HG03460 (cell line): Measurements from ENCODE around the gene GRIA3.
"Not testable (repeated sequence)": the region's sequence is repeated elsewhere in the genome, so short reads cannot be mapped to it uniquely, and the experiment has no call there.

Experiments
- ATAC-seq: cut with Tn5 transposase; IDR thresholded peaks from one replicate; pipeline ENCODE4 v1.9.1; 2021; ENCODE audit not compliant: unreplicated experiment

GRIA3 gene

DNA sequence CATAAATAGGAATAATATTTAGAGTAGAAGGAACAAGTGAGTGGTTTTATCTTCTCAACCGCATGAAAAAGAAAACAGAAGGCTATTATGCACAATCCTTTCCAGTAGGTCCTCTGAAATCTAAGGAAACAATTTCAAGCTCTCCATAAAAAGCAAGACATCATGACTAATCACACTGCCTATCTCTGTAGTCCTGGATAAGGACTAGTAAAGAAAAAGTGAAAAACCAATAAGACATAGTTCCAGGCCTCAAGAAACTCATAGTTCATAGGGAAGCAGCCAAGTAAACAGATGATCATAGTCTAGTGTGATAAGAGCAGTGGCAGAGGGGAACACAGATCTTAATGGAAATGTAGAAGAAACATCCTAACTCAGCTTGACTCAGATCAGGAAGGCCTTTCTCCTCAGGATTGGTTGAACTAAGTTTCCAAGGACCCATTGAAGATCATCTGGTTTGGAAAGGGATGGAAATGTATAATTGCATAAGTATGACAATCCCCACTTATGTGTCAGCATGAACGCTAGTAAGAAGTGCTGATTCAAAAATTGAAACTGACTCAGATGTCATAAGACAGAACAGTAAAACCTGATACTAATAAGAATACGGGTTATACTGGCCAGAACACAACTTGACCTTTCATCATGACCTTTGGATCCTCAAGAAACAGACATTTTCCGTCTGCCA is 155.3 kb downstream of the GRIA3 start:
- no peak for ATAC-seq

DNA sequence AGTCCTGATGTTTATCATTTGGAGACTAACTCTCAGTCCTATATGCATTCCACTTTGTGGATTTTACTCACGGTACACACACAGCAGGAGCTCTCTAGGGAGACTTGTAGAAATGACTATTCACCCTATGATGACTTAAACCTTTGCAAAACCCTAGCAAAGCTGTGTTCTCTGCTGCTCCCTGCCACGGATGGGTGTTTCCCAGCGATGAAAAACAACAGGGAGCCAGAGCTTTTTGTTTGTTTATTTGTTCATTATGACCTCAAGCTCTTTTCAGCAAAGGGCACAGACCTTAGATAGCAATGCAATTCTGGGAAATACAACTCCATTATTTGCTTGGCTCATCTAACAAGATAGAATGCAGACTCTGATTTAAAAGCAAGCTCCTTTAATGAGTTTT is 156.6 kb downstream of the GRIA3 start:
- ATAC-seq: no peak

DNA sequence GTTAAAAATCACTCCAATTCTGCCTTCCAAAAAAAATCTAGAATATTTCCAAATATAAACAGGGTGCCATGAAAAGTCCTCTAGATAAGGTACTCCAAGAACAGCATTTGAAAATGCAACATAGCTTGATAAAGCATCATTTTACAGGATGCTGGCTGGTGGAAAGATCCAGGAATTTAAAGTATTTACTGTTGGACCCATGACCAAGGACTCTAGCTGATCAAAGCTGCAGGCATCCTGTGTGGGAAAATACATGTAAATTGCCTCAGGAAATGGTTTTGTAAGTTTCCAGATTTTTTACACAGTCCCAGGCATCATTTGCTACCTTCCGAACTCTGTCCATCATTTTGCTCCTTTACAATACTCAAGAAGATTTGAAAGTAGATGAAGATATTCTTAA is 164.4 kb downstream of the GRIA3 start:
- no peak for ATAC-seq

DNA sequence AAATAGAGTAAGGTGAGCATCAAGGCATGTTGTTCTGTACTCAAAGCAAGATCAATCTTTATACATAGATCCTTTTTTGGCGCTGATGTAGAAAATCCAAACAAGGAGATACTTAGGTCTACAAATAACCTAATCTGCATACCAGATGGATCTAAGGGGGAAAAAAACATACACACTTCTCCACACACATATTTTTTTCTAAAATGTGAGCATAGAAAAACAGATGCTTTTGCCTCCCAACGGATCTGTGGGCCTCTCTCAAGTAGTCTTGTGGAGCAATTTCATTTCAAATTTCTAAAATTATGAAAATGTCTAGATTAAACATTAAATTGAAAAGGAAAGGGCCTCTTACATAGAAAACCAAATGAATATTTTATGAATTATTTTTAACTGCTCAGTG is 166.1 kb downstream of the GRIA3 start:
- no peak for ATAC-seq

DNA sequence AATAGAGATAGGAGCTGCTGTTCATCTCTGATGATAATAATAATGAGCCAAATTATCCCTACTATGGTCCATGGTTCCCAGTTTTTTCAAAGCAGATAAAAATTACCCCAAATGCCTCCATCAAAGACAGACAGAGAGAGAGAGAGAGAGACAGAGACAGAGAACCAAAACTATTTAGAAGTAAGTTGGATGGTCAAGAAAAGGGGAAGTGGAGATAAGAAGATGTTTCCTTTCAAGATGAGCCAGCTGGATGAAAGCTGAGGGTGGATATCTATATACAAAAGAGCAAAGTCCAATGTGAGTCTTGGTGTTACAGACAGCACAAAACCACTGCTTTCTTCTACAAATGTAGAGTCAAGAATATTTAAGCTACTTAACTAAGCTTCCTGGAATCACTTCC is 173.9 kb downstream of the GRIA3 start:
- ATAC-seq: peak; percentile 92

DNA sequence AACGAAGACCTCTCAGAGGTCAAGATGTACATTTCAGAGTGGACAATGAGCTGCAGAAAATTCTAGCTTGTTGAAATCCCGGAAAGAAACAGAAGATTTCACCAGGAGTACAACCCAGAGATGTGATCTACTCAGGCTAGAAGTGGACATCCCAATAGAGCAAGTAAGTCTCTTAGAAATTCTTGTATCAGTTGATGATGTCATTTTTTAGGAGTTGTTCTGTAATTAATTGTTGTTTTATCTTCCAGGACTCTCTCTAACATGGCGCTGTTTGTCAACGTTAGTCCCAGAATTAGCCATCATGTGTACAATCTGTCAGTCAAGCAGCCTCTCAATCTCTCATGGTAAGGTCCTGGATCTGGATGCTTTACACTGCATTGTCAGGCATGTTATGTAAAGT is 174.4 kb downstream of the GRIA3 start:
- ATAC-seq: no peak

DNA sequence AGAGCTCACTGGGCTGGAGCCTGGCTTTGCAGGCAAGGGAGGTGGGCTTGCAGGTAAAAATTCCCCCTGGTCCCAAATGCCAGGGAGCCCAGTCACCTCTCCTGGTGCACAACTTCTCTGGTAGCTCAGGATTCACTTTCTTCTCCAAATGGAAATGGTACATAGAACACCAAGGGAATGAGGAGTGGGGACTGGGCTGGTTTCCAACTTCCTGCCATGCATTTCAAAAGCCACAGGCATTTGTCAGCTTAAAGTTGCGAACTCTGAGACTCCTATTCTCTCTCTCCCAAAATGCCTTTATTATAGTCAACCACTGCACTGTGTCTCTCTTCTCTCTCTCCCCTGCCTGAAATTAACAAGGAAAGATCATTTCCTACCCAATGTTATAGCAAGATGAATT is 177.3 kb downstream of the GRIA3 start:
- no peak for ATAC-seq

DNA sequence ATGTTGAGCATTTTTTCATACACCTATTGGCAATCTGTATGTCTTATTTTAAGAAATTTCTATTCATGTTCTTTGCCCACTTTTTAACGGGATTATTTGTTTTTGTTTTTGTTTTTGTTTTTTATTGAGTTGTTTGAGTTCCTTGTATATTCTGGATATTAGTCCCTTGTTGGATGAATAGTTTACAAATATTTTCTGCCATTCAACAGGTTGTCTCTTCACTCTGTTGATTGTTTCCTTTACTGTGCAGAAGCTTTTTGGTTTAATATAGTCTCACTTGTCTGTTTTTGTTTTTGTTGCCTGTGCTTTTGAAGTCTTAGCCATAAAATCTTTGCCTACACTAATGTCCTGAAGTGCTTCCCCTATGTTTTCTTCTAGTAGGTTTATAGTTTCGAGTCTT is 202.1 kb downstream of the GRIA3 start:
- ATAC-seq: not testable (repeated sequence)

DNA sequence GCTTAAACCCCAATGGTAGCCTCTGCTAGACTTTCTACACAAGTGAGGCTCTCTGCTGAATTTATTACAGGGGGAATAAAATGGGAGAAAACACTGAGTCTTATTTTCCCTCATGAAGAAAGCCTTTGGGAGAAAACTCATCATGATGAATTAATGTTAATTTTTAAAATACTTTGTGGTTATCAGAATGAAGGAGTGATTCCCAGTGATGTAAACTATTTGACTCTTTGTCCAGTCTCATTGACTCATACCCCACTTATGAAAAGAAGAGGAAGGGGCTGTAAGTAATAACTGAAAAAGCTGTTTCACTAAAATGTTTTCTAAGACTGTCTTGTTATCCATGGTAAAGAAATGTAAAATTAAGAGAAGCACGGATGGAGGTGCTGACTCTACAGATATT is 208.8 kb downstream of the GRIA3 start:
- no peak for ATAC-seq

DNA sequence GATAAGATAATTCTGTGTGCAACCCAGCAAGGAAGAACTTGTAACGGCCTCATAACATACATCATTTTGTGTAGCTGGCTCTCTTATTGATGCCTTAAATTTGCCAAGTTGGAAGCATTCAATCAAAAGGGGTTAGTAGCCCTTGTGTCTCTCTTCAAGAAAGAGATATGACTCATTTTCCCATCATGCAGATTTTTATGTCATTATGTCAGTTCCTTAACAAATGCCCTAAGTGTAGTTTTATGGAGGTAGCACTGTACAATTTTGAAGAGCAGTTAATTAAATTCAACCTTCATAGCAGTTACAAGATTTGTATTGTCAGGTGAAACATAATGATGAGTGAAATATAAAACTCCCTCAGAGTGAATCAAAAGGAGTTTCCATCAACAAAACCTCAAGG is 215.6 kb downstream of the GRIA3 start:
- no peak for ATAC-seq

DNA sequence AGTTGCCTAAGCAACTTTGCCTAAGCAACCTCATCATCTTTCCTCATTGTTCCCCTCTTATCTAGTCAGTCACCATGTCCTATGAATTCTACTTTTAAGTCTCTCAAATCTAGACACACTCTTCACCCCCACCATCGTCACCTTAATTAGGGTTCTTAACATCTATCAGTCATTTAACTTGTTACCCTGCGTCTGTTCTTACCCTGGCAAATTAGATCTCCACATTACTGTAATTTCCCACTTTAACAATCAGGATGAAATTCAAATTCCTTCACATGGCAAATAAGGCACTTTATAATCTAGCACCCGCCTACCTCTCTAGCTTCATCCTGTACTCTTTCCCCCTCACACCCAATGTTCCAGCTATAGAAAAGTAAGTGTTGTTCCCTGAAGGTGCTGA is 221.2 kb downstream of the GRIA3 start:
- ATAC-seq: no peak

DNA sequence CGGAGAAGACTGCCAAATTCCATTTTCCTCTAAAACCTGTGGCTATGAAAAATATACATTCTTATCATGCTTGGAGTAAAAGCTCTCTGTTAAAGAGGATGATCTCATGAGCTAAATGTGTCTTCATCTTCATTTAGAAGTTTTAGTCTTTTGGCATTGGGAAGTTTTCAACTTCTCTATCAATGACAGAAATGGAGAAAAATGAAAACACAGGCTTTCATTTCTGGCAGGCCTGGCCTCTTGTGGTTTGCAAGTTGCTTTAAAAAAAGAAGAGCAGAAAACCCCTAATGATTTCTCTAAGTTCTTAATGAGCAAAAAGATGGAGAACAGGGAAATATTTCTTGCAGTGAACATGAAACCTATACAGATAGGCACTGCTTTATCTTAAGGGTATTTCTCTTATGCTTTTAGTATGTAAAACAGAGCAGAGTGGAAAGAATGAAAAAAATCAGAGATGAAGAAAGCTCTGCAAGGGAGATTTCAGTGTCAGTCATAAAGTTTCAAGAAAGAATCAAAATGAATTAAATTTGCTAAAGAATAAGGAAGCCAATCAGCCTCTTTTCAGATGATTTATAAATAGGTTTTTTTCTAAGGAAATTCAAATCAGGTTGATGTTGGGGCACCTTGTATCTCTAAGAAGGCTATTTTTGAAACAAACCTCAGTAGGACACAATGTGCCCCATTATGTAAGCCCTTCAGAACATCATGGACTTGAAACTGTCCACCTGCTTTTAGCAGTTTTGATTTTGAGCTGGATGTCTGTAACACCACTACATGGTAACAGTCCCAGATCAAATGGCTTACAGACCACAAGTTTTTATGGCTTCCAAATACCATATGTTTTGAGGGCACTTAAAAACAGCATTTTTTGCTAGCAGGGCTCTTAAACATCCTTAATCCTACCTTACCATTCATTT is 225.0 kb downstream of the GRIA3 start:
- ATAC-seq: peak; percentile 51

DNA sequence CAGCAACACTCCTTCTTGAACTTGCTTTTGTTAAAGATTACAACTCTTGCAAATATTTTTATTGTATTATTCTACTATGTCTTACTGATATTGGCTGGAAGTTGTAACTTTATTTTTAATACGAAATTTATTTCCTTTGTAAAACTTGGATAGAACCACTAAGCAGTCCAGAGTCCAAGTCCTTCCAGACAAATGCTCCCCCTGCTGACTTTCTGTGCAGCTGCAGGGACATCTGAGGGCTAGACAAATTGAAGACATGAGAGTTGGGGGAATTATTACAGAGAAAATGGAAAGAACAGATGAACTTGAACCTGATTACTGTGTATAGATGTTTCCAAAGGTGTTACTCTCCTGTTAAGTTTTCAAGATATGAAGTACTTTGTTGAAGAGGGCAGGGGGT is 238.8 kb downstream of the GRIA3 start:
- ATAC-seq: no peak

DNA sequence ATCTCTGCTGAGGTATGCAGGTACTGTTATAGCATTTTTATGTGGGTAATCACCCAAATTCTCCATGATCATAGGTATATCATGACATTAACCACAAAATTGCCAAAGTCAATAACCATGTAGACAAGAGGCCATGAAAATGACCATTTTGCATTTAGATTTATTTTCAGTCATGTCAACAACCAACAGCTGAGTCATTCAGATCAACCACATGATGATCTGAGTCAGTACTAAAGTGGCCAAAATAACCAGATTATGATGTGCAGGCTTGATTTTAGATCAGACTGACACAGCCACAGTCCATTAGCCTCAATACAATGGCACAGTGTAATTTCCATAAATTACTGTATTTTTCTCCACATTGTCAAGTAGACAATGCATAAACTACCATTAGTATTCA is 240.5 kb downstream of the GRIA3 start:
- ATAC-seq: peak; percentile 88

DNA sequence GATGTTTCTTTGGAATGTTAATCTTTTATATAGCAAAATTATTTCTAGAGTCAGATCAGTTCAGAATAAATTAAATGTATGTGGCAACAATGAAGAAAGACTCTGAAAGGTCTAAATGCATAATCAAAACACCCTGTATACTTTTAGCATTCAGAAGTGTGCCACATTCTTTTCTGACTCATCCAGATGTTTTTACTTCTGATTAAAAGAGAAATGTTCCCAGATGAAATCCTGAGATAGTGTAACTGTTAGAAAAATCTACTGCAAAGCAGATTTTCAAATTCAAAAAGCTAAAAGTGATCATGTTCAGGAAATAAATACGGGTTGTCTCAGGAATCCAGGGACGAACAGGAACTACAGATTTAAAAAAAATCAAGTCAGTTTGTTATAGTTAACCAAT is 241.4 kb downstream of the GRIA3 start:
- no peak for ATAC-seq

DNA sequence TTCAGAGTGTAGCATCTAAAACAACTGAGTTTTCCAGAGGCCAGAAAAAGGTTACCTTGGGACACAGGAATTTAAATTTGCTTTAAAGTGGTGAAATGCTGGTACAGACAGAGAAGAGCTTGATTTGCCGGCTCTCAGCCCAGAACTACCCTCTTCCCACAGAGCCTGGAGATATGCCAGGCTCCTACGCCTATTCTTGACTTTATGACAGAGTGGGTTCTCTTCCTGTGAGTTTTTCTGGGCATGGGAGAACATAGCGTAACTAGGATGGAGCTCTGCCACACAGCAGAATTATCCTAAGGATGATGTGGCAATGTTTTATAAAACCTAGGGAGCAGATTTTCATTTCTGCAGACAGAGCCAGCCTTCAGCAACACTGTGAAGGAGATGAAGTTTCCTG is 241.8 kb downstream of the GRIA3 start:
- no peak for ATAC-seq

DNA sequence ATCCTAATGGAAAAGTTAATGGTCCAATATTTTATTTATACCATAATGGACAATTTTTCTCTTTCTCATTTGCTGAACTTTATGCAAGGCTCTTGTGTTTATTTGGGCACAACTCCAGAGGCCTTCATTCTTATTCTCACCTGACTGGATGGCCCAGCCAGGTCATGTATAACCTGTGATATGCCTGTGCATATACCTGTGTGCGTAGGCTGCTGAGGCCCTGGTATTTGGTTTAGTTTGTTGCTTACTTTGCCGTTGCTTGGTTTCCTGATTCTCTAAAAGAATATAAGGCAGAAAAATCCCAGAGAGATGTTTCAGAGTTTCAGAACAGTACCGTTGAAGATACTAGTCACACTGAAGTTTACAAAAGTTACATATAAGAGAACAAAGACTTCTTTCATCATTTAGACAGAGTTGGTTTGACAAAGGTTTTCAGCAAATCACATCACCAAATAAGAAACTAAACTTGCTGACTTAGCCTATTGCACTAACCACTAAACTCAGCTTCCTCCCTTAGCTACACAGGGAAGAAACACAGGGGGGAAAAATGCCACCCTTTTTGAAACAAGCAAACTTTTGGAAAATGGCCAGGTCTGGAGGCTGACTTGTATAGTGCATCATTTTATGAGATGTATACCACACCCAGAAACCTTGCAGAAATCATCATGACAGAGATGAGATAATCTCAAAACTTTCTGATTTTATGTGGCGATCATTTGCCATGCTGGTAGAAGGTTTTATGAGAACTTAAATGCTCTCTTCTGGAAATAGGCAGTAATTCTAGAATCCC is 248.5 kb downstream of the GRIA3 start:
- ATAC-seq: no peak

DNA sequence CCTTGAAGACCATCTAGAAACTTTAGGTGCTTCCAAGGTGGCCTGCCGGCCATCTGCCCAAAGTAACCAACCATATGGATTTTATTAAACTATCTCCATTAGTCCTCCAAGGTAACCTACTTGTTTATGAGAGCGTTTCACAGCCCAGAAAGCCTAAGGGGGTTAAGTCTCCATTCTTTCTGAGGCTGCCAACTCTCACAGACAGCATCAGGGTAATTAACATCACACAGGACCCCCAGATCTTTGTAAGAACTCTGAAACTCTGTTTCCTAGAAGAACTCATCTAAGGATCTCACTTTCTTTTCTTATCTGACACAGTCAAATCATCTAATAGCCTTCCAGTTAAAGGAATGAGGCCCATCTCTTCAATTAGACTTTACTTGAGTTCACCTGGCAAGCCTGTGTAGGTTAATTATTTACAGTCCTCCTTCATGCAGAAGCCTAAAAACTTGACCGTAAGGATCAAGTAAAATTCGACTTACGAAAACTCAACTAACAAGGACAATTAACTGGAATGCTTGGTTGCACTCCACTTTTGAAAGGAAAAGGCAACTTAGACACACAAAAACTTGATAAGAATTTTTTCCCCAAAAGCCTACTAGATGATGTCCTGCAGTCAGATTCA is 252.5 kb downstream of the GRIA3 start:
- no peak for ATAC-seq

DNA sequence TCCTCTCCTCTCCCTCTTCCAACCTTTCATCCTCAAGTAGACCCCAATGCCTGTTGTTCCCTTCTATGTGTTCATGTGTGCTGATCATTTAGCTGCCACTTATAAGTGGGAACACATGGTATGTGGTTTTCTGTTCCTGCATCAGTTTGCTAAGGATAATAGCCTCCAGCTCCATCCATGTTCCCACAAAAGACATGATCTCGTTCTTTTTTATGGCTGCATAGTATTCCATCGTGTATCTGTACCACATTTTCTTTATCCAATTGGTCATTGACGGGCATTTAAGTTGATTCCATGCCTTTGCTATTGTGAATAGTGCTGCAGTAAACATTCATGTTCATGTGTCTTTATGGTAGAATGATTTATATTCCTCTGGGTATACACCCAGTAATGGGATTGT is 255.8 kb downstream of the GRIA3 start:
- ATAC-seq: not testable (repeated sequence)

DNA sequence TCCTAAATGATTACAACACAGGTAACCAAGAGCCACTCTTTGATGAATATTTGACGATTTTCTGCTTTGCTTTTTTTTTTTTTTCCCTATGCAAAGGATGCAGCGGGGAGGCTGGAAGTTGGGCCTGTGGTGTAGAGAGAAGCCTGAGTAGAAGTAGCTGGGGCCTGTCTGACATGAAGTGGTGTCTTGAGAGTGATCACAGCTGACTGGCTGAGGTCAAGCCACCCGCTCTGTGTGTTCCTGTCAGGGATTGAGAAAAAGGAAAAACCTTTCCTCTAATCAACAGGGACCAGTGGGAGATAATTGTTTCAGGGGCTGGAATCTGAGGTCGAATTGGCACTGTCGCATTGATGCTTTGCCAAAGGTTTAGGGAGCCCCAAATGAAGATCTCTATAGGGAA is 258.7 kb downstream of the GRIA3 start:
- ATAC-seq: no peak

DNA sequence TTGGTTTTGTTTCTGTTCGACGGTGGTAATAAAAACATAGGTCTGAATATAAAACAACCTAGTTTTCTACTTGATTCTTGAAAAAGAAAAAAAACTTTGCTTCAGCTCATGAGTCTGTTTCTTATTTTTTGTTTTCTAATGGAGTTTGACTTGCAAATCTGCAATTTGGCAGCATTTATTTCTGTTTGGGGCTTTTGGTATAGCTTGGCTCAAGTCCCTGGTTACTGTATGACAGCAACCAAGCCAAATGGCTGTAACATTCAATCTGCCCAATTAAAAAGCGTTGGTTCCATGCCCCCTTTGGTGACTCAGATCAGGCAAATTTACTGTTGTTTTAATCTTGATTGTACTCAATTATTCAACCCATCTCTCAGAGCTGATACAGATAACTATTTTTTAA is 263.4 kb downstream of the GRIA3 start:
- no peak for ATAC-seq
